GM21381 (cell line): ENCODE results near the gene TET2.
A peak's percentile ranks its signal among the peaks of the same experiment; 100 is the strongest.

ENCODE experiments used
- ATAC-seq: cut with Tn5 transposase; IDR thresholded peaks from one replicate; pipeline ENCODE4 v1.9.1; 2021; ENCODE audit warnings: mild to moderate bottlenecking, moderate library complexity; ENCODE audit not compliant: unreplicated experiment

Gene TET2

DNA sequence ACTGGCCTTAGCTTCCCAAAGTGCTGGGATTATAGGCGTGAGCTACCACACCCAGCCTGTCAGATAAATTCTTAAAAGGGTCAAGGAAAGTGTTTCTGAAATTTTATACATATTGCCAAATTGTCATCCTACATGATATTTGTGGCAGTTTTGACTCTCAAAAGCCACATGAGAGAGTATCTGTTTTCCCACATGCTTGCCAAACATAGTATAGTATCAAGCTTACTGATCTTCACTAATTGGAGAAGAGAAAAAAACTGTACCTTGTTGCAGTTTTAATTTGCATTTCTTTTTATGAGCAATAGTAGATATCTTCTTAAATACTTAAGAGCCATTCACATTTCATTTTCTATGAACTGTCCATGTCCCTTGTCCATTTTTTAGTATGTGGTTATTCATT is 83.6 kb downstream of the TET2 start:
- no peak for ATAC-seq

- no peak for ATAC-seq
Observed at GRCh38 chr4:105232374-105232773, 85.7 kb downstream of the TET2 start.

- ATAC-seq: no peak
Observed at GRCh38 chr4:105234582-105234981, 87.9 kb downstream of the TET2 start.

- peak; percentile 85 for ATAC-seq
Observed at GRCh38 chr4:105236202-105236915, 89.7 kb downstream of the TET2 start.

- peak; percentile 30 for ATAC-seq
Observed at GRCh38 chr4:105236916-105237311, 90.2 kb downstream of the TET2 start.

GRCh38 chr4:105240037-105240436 is 93.4 kb downstream of the TET2 start:
- no peak for ATAC-seq

GRCh38 chr4:105241451-105241850 is 94.8 kb downstream of the TET2 start:
- no peak for ATAC-seq

- no peak for ATAC-seq
Observed at GRCh38 chr4:105243446-105243845, 96.8 kb downstream of the TET2 start.

- no peak for ATAC-seq
Observed at GRCh38 chr4:105246712-105247111, 100.0 kb downstream of the TET2 start.

- no peak for ATAC-seq
Observed at GRCh38 chr4:105248613-105249012, 101.9 kb downstream of the TET2 start.

DNA sequence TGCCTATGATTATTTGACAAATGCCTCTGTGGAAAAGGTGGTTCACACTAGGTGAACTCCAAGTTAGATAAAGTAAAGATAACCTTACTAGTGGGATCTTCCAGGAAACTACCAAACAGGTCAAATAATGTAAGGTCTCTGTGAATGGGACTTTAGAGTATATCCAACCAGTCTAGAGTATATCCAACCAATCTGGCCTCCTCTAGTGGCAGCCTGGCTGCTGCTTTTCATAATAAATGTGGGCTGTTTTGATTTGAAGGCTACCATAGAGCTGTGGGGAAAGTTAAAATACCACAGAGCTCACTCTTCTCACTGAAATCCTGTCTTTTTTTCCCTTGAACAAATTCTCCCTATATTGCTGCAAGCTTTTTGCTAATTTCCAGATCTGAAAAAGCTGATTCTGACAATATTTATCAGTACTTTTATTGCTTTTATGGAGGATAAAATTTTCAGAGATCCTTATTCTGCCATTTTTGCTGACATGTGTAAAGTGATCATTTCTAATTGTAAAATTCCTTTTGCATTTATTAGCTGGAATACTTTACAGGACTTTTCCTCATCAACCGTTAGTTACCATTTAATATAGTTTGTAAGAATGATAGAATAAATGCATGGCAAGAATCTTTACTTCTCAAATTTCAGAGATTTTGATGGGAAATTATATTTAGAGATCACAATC is 111.3 kb downstream of the TET2 start:
- no peak for ATAC-seq

GRCh38 chr4:105265689-105266088 is 119.0 kb downstream of the TET2 start:
- ATAC-seq: no peak

DNA sequence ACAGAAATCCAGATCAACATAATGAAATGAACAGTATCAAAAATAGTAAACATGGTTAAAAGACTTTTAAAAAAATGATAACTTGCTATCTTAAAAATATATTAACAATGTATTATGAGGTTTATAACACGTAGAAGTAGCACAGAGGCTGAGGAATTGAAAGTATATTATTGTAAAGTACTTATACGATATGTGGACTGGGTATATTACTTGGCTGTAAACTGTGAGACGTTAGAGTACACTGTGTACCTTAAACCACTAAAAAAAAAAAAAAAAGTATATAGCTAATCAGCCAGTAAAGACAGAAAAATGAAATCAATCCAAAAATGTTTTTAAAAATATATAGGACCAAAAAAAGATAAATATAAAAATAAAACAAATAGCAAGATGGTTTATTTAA is 120.6 kb downstream of the TET2 start:
- ATAC-seq: no peak

- no peak for ATAC-seq
Observed at GRCh38 chr4:105272002-105272401, 125.3 kb downstream of the TET2 start.

DNA sequence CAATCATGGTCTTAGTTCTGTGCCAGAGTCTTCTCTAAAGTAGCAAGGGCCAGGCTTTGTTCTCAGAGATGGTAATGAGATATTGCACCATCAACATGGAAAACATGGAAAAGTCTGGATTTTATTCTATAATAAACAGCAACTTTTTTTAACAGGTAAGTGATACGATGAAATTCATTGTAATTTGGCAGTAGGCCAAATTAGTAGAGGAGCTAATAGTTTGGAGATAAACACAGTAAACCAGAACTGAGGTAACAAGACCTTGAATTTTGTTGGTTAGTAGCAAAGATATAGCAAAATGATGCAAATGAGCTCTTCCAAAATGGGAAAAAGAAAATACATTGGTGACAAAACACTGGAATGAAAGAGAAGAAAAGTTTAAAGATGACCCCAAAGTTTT is 126.6 kb downstream of the TET2 start:
- ATAC-seq: no peak

GRCh38 chr4:105274090-105274489 is 127.4 kb downstream of the TET2 start:
- ATAC-seq: no peak

DNA sequence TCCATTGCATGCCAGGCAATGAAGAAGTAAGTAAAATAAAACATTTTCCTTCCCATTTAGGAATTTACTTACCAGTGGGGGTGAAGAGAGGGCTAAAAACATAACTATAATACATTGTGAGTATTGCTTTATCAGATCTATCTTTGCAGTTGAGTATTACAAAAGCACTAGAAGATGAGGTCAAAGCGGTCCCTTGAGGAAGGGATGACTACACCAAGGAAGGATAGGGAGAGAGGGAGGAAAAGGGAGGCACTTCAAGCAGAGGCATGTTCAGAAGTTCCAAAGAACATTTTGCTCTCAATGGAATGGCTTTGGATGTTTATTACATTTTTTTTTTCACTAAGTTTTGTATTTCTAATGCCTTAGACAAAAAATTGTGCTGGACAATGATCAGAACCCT is 127.8 kb downstream of the TET2 start:
- no peak for ATAC-seq

DNA sequence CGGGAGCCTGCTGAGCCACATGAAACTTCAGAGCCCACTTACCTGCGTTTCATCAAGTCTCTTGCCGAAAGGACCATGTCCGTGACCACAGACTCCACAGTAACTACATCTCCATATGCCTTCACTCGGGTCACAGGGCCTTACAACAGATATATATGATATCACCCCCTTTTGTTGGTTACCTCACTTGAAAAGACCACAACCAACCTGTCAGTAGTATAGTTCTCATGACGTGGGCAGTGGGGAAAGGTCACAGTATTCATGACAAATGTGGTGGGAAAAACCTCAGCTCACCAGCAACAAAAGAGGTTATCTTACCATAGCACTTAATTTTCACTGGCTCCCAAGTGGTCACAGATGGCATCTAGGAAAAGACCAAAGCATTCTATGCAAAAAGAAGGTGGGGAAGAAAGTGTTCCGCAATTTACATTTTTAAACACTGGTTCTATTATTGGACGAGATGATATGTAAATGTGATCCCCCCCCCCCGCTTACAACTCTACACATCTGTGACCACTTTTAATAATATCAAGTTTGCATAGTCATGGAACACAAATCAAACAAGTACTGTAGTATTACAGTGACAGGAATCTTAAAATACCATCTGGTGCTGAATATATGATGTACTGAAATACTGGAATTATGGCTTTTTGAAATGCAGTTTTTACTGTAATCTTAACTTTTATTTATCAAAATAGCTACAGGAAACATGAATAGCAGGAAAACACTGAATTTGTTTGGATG is 129.9 kb downstream of the TET2 start:
- ATAC-seq: no peak

GRCh38 chr4:105277702-105278101 is 131.0 kb downstream of the TET2 start:
- ATAC-seq: no peak

DNA sequence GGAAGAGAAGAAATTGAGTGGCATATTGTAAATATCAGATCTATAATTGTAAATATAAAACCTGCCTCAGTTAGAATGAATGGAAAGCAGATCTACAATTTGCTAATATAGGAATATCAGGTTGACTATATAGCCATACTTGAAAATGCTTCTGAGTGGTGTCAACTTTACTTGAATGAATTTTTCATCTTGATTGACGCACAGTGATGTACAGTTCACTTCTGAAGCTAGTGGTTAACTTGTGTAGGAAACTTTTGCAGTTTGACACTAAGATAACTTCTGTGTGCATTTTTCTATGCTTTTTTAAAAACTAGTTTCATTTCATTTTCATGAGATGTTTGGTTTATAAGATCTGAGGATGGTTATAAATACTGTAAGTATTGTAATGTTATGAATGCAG is 132.6 kb downstream of the TET2 start:
- ATAC-seq: no peak

DNA sequence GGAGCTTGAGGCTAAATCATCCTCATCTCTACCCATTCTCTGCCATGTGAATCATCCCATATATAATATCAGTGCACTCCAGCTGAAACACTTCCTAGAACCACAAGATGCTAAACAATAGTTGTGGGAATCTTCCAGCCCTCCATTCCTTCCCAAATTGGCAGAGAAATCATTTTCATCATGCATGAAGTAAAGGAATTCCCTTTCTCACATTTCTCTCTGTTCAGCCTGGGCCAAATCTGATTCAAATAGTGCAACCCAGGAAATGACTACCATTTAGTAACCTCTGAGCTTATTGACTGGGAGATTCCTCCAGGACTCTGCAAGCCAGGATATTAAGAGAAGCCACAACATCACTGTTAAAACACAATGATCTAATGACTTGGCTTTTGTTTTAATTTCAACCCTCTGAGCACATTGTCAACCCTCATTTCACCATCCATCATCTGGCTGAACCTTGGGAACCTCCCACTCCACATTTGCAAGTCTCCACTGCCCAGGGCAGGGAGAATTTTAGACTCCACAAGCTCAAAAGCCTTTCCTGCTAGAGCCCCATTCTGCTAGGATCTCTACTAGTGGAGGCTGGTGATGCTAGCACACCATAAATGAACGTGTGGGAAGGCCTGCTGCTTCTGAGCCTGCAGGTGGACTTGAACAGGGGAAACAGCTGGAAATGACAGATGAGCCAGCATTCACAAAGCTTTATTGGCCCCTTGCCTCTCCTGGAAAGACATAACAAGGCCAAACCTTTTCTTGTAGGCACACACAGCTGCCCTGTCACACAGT is 133.9 kb downstream of the TET2 start:
- ATAC-seq: no peak
